ENCODE data around the gene WDR4.
"Not testable (repeated sequence)": the region's sequence is repeated elsewhere in the genome, so short reads cannot be mapped to it uniquely, and the experiment has no call there.

WDR4 gene, protein sequence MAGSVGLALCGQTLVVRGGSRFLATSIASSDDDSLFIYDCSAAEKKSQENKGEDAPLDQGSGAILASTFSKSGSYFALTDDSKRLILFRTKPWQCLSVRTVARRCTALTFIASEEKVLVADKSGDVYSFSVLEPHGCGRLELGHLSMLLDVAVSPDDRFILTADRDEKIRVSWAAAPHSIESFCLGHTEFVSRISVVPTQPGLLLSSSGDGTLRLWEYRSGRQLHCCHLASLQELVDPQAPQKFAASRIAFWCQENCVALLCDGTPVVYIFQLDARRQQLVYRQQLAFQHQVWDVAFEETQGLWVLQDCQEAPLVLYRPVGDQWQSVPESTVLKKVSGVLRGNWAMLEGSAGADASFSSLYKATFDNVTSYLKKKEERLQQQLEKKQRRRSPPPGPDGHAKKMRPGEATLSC

DNA sequence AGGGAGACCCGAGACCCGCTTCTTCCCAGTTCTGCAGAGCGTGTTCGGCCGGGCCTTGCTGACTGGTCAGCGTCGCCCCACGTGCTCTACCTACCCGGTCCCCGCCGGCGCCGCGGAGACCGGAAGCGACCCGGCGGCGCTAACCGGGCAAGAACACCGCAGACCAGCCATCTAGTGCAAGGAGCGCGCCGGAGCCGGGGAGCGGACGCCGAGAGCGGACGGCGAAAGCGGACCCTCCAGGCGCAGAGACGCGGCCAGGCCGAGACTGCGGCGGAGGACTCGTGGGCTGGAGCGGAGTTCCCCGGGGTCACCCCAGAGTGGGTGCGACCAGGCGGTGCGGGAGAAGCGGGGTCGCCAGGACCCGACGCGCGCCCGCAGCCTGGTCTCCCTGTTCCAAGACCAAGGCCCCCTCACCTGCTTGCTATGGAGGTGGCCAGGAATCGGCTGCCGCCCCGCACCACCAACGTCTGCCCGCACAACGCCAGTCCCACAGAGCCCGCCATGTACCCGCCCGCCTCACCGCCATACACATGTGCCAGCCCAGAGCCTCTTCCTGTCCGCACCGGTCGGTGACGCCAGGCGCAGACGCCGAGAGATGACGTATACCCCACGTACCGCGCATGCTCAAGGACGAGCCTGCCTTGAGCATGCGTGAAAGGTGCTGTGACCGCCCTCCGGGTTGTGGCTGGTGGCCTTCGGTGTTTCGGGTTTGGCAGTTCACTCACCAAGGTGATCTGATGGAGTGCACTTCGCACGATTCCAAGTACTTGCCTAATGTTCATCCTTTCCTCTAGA is at the start of gene WDR4:
TSS of gene WDR4 (minus strand) at position 547 of the 795 bp plus-strand sequence. CDS start at position 503, 44 bp downstream.
- DNase-seq: peak; percentile 96 to 98

DNA sequence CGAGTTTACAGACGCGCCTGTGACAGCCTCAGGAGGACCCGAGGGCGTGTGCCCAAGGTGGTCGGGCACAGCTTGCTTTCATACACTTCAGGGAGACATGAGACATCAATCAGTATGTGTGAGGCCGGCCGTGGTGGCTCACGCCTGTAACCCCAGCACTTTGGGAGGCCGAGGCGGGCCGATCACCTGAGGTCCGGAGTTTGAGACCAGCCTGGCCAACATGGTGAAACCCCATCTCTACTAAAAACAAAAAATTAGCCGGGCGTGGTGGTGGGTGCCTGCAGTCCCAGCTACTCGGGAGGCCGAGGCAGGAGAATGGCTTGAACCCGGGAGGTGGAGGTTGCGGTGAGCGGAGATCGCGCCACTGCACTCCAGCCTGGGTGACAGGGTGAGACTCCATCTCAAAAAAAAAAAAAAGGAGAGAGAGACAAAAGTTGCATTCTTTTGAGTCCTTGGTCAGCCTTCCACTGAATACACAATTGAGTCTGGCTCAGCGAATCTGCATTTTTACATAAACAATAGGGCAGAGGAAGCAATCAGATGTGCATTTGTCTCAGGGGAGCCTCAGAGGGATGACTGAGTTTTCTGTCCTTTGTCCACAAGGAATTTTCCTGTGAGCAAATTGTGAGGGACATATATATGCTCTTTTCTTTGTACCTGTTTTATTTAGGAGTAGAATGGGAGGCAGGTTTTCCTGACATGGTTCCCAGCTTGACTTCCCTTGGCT is 48.3 kb upstream of the WDR4 start:
- DNase-seq: not testable (repeated sequence)

DNA sequence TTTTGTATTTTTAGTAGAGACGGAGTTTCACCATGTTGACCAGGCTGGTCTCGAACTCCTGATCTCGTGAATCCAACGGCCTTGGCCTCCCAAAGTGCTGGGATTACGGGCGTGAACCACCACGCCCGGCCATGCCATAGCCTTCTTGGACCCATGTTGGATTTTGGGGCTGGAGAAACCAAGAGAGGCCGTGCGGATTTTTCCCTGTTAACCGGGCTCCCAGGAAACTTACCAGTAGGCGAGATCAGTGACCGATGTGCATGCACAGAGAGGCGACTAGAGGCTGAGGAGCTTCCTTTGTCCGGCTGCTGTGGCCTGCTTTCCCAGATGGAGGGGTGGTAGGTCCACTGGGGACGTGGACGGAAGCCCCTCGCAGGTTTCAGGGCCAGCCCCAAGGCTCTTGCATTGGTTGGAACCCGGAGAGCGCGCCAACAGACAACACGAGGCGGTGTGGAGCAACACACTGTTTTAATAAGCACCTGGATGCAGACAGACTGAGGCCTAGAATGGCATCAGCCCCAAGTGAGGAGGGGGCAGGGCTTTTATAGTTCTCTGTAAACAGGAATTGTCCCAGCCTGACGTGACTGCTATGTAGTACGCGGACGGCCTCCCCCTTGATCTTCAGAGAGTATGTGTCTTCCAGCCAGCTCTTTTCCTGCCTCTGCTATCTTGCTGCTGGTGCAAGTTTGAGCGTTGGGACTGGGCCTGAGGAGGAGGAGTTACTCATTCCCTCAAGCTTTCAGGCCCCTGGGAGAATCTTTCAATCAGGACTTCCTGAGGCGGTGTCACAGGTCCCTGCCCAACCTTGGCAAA is 46.0 kb upstream of the WDR4 start, which contains the start of gene ERVH48-1:
TSS of gene ERVH48-1 (minus strand) at position 517 of the 813 bp plus-strand sequence. CDS start 6,624 bp downstream, outside the sequence.
- DNase-seq: no peak

DNA sequence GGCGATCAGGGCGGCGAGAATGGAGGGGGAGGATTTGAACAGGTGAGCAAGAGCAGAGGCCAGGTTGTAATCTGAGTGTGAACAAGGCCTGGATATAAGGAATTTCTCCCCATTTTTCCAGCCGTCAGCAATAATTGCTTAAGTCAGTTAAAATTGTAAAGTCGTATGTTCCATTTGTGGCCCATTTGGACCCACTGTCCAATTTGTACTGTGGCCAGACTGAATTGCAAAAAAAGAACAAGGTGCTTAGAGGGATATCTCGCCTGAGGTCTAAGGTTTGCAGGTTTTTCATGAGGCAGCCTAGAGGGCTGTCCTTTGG is 45.1 kb upstream of the WDR4 start:
- no peak for DNase-seq

DNA sequence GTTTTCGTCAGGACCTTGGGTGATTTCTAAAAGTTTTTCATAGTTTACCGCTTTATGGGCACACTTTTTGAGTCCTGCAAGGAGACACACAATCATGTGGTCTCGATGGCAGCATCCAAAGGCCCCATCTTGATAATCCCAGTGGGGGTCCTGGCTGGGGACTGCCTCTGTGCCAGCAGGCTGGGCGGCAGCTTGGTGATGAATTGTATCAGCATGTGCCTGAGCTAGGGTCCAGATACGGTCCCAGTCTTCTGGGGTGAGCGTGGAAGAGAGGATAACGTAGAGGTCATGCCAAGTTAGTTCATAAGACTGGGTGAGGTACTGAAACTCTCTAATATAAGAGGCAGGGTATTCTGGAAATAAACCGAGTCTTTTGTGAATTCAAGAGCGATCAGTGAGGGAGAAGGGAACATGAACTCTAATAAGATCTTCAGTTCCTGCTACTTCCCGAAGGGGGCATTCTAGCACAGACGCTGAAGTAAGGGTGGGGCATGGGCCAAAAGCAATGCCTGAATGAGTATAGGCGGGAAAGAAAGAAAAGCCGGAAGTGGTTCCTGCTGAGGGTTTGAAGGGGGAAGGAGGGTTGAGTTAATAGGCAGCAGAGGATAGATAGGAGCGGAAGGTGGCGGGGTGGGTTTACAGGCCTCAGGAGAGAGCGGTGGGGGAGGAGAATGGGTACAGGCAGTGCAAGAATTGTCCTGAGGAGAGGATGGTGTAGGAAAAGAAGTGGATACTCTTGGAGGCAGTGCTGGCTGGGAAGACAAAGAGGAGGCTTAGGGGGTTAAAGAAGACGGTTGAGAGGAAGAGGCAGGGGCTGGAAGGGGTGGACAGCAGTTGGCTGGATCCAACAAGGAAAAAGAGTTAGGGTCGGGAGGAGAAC is 44.5 kb upstream of the WDR4 start:
- peak; percentile 43 to 63 for DNase-seq

DNA sequence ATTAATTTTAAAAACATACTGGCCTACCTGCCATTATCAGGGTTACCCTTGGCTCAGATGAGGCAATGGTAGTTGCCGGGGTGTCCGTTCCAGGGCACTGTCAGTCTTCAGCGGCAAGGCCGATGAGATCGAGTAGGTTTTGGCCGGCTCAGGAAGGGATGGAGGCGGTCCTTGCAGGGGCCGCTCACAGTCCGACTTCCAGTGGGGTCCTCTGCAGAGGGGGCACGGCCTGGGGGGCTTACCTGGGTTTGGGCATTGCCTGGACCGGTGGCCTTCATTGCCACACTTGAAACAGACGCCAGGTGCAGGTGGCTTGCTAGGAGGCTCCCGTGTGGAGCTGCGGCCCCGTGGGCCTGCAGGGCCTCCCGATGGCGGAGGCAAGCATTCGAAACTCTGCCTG is 43.6 kb upstream of the WDR4 start:
- no peak for DNase-seq

DNA sequence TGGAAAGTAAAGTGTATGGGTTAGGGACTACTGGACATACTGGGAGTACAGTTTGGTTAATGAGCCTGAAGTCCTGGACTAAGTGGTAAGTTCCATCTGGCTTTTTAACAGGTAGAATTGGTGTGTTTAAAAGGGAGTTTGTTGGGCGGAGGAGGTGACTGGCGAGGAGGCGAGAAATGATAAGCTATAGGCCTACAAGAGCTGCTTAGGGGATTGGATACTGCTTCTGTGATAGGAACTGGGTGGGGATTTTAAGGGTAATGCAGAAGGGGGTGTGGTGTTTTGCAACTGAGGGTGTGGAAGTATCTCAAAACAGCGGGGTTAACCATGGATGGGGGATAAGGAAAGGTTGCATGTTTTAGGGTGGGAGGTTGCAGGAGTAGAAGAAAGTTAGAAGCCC is 42.6 kb upstream of the WDR4 start:
- DNase-seq: no peak

DNA sequence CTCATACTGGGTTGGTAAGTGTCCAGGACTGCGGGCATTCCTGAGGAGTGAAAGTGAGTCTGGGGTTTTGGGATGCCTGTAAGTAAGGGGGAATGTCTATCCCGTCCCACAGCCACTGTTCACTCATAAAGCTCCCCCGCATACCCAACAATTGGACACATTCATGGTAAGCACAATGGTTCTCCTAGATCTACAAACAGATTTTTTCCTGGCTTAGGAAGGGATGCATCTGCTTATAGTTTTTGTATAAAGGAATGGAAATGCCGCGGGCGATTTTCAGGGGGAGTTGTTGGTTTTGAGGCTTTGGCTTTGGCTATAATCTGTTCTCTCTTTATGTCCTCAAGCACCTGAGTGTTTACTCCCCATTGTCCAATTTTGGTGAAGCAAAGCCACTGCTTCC is 39.0 kb upstream of the WDR4 start:
- no peak for DNase-seq

DNA sequence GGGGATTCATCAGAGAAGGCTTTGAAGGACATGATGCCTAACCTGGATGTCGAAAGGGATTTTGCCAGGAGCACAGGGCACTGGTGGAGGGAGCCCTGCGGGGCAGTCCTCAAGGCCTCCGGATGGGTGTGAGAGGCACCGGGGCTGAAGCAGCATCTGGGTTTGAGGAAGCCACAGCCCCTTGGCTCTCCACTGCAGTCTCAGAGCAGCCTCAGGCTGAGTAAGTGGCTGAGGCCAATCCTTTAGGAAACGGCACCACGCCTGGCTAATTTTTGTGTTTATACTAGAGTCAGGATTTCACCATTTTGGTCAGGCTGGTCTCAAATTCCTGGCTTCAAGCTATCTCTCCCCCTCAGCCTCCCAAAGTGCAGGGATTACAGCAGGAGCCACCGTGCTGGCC is 34.1 kb upstream of the WDR4 start:
- DNase-seq: no peak

DNA sequence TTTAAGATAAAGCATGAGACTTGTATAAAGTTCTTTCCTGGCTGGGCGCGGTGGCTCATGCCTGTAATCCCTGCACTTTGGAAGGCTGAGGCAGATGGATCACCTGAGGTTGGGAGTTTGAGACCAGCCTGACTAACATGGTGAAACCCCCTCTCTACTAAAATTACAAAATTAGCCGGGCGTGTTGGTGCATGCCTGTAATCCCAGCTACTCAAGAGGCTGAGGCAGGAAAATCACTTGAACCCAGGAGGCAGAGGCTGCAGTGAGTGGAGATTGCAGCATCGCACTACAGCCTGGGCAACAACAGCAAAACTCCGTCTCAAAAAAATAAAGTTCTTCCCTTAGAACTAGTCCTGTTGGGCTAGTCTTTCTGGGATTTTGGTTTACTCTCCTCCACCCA is 32.6 kb upstream of the WDR4 start:
- not testable (repeated sequence) for DNase-seq

DNA sequence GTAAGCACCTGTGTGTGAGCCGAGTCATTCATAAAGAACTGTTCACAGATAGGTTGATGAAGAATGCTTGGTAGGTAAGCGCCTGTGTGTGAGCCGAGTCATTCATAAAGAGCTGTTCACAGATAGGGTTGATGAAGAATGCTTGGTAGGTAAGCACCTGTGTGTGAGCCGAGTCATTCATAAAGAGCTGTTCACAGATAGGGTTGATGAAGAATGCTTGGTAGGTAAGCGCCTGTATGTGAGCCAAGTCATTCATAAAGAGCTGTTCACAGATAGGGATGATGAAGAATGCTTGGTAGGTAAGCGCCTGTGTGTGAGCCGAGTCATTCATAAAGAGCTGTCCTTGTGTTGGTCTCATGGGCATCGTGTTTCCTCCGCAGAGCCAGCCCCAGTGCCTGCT is 29.1 kb upstream of the WDR4 start:
- not testable (repeated sequence) for DNase-seq

DNA sequence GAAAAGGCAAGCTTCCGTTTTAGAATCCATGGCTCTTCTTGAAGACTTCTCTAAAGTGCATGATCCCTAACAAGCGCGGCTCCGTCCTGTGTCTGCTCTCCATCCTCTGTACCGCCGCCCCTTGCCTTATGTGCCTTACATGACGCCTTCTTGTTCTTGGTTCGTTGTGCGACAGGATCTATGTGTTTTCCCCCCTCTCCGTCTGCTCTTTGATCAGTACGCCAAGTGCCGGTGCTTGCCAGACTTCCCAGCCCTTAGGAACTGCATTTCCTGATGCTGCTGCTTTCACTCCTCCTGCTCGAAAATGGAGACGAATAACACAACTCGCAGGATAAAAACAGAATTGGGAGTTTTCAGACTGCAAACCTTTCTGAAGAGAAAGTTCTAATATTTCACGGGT is 26.9 kb upstream of the WDR4 start:
- no peak for DNase-seq

DNA sequence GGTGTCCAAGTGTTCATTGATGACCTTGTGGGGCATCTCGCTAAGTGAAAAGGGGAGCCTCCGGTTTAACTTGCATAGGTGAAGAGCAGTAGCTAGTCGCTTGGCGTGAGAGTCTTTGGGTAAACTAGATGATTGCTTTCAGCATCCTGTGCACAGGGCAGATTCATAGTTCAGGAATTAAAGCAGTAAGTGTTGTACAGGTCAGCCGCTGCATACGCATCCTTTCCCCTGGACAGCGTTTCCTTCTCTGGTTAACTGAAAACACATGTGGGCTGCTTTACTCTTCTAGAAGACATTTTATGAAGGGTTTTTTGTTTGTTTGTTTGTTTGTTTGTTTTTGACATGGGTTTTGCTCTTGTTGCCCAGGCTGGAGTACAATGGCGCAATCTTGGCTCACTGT is 25.9 kb upstream of the WDR4 start:
- no peak for DNase-seq

DNA sequence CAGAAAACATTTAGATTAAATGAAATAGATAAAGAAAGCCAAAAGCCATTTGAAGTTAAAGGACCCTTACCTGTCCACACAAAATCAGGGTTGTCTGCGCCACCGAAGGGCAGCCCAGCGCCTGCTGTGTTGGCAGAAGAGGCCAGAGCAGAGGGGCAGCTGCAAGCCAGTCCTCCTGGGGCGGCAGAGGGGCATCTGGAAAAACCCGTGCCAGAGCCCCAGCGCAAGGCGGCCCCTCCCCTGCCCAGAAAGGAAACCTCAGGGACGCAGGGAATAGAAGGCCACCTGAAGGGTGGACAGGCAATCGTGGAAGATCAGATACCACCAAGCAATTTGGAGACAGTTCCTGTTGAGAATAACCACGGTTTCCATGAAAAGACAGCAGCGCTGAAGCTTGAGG is 24.5 kb upstream of the WDR4 start:
- no peak for DNase-seq

DNA sequence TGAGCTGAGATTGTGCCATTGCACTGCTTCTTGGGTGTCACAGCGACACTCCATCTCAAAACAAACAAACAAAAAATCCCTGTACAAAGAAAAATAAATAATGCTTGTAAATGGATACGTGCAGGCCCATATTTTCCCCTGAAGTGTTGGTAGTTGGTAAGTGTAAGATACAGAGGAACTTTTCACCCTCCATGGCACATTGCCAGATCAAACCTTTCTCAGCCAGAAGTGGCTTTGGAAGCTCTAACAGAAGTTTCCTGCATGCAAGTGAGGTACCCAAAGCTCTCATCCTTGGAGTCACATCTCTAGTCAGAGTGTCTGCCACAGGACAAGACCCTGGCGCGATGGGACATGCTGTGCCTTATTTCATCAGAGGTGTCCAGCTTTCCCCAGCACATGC is 21.1 kb upstream of the WDR4 start:
- DNase-seq: no peak

DNA sequence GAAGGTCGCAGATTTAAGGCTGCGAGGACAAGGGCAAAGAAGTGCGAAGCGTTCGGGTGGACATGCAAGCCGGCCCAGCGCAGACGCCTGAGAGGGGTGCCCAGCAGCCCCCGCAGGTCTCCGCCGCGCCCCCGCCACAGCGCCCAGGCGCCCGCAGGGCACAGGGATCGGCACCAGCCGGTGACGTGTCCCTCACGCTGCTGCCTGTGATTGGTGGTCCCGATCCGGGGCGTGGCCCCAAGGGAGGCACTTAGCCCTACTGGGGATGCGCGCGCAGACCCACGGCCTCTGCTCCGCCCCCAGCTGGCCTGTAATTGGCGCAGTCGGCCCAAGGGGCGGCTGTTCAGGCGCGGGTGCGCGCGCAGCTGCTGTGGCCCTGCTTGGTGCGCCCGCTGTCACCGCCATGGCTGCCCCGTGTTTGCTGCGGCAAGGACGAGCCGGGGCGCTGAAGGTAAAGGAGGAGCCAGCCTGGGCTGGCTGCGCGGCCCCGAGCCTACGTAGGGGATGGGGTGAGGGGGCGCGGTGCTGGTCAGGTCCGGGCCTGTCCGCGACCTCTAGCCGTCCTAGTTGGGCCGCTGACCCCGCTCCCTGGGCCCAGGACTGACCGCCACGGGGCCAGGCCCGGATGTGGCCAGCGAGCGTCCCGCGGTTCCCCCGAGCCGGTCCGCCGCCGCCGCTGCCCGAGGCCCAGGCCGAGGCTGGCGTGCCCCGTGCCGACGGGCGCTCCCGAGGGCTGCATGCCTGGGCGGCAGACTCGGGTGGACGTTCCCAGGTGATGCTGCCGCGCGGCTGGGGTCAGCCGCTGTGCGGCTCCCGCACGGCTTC is 13.8 kb upstream of the WDR4 start, which contains the start of gene NDUFV3:
TSS of gene NDUFV3 (plus strand) at position 379 of the 825 bp plus-strand sequence. CDS start at position 404, 25 bp downstream.
- DNase-seq: peak; percentile 100

DNA sequence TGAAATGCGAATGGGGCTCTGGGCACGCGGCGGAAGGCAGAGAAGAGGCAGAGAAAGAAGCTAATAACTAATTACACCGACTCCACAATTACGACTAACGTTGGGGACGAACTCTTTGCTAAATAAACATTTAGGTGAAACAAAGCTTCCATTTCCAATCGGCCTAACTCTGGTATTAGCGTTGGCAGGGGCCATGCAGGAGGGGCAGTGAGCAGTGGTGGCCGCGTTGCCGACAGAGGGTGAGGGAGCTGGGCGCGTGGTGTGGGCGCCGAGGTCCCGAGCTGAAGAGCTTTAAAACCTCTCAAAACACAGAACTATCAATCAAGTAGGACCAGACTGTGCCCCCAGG is 13.2 kb upstream of the WDR4 start:
- DNase-seq: no peak

DNA sequence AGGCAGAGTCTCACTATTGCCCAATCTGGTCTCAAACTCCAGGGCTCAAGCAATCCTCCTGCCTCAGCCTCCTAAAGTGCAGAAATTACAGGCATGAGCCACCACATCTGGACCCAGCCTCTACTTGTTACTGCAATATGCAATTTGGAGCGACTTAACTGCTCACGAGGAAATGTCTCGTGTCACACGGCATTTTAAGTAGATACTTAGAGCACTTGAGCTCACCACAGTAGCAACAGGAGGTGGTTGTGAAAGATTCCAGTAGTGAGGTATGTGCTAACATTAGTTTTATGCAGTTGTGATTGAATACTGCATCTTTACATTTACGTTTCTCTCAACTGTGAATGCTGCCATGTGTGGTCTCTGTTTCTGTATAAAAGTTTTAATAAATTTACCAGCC is 8.0 kb upstream of the WDR4 start:
- no peak for DNase-seq

DNA sequence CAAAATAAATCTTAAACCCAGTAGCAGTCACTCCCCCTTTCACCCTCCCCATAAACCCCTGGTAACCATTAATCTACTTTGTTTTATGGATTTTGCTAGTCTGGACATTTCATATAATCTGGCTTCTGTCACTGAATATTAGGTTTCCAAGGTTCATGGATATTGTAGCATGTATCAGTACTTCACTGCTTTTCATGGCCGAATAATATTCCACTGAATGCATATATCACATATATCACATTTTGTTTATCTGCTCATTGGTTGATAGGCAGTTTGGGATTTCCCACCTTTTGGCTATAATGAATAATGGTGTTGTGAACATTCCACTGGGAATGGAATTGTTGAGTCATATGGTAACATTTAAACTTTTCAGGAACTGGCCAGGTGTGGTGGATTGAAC is 4.6 kb upstream of the WDR4 start:
- DNase-seq: no peak

DNA sequence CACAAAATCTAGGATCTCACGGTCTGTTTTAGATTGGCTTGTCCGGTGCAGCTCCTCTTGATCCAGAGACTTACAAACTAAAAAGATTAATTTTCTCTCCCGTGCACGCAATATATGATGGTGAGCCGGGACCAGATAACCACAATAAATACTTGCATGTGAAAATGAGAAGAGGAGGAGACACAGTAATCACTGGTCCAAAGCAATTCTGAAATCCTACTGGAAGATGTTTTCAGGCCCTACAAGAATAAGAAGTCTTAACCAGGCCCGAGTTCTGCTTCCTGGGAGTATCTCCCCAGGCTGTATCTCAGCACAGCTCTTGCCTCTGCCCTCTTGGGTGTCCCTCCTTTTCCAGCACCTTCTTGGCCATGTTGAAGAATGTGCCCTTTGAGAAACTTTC is 1.0 kb upstream of the WDR4 start:
- DNase-seq: no peak

DNA sequence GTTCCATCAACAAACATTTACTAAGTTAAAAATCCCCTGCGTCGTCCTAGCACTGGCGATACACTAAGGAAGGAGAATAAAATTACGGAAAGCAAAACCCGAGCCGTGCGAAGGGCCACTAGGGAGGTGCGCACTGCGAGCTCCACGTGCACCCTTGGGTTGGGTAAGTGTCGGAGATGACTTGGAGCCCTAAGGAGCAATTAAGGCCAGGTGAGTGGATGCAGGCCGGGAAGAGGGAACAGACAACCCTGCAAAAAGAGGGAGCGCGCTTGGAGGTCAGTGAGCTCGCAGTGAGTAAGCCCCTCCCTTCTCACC is 704 bp downstream of the WDR4 start:
- no peak for DNase-seq

Data from stimulated activated CD4-positive, alpha-beta T cell treated with anti-CD3 and anti-CD28 coated beads, Interleukin-4, amount 100 ng/mL, for 4 hours (primary cell).